ENCODE measurements around the gene GGA2. TPM values are rescaled to one million over a fixed set of nuclear protein-coding genes. Genes with fewer than 3 reads are reported as not detected.

Gene GGA2
- total RNA-seq, 2 donors from 2014 or later: 75.7 to 105 TPM

- Histone ChIP-seq H3K4me1 (replicated peaks) (no peaks in the 10 kb centered on the region), H3K36me3 (peaks cover 3 to 4% of the 10 kb centered on the region in 2 donors), H3K9me3 (no peaks in the 10 kb centered on the region), H3K27ac (no peak overlapping the region), H3K27me3 (replicated peaks; ENCODE audit: insufficient read depth) (no peaks in the 10 kb centered on the region), H3K4me3 (no peak overlapping the region)
- TF ChIP-seq POLR2A (IDR thresholded peaks at IDR 0.05) (no peak), CTCF (IDR thresholded peaks at IDR 0.05) (no peak), POLR2AphosphoS5 (IDR thresholded peaks at IDR 0.05) (no peak)
- intact Hi-C loops (cut with DNase I): no loop called here
- no peak for DNase-seq (ENCODE audit: low spot score)
- 85% methylated on average over 16 of the region's 19 CpGs for WGBS
Measured at GRCh38 chr16:23534868-23535860, 24.9 kb upstream of the GGA2 start.

GRCh38 chr16:23532448-23532847 is 22.2 kb upstream of the GGA2 start:
- Histone ChIP-seq H3K4me3 (no peak overlapping the region), H3K36me3 (peaks cover 3 to 18% of the 10 kb centered on the region in 2 donors)

GRCh38 chr16:23530062-23530461 is 19.8 kb upstream of the GGA2 start:
- no peaks in the 10 kb centered on the region for H3K27me3 ChIP-seq (replicated peaks; ENCODE audit: insufficient read depth)
- no peaks in the 10 kb centered on the region for H3K9me3 ChIP-seq
- DNase-seq (ENCODE audit: low spot score): no peak
- no peaks in the 10 kb centered on the region for H3K4me1 ChIP-seq (replicated peaks)
- H3K27ac ChIP-seq: no peak overlapping the region
- TF ChIP-seq POLR2AphosphoS5 (IDR thresholded peaks at IDR 0.05) (no peak), POLR2A (IDR thresholded peaks at IDR 0.05) (no peak), CTCF (IDR thresholded peaks at IDR 0.05) (no peak)
- no peak overlapping the region for H3K4me3 ChIP-seq
- intact Hi-C loops (cut with DNase I): no loop called here
- WGBS: 94% methylated on average over 5 of the region's 5 CpGs
- peaks cover 3 to 18% of the 10 kb centered on the region in 2 donors for H3K36me3 ChIP-seq

More at GRCh38 chr16:23532448-23532847, 22.2 kb upstream of the GGA2 start:
- WGBS: 91% methylated on average over 1 of the region's 1 CpG
- Histone ChIP-seq H3K27me3 (replicated peaks; ENCODE audit: insufficient read depth) (no peaks in the 10 kb centered on the region), H3K9me3 (no peaks in the 10 kb centered on the region), H3K4me1 (replicated peaks) (no peaks in the 10 kb centered on the region), H3K27ac (no peak overlapping the region)
- TF ChIP-seq CTCF (IDR thresholded peaks at IDR 0.05): no peak
- no peak for TF ChIP-seq POLR2AphosphoS5 (IDR thresholded peaks at IDR 0.05)
- TF ChIP-seq POLR2A (IDR thresholded peaks at IDR 0.05): no peak
- intact Hi-C loops (cut with DNase I): no loop called here
- DNase-seq (ENCODE audit: low spot score): no peak

GRCh38 chr16:23528644-23529310 is 18.5 kb upstream of the GGA2 start:
- H3K4me3 ChIP-seq: no peak overlapping the region
- no peaks in the 10 kb centered on the region for H3K27me3 ChIP-seq (replicated peaks; ENCODE audit: insufficient read depth)
- no peaks in the 10 kb centered on the region for H3K9me3 ChIP-seq
- H3K4me1 ChIP-seq (replicated peaks): no peaks in the 10 kb centered on the region
- TF ChIP-seq POLR2AphosphoS5 (IDR thresholded peaks at IDR 0.05) (no peak), POLR2A (IDR thresholded peaks at IDR 0.05) (no peak), CTCF (IDR thresholded peaks at IDR 0.05) (no peak)
- no peak for DNase-seq (ENCODE audit: low spot score)
- intact Hi-C loops (cut with DNase I): no loop called here
- WGBS: 91% methylated on average over 10 of the region's 10 CpGs
- no peak overlapping the region for H3K27ac ChIP-seq
- H3K36me3 ChIP-seq: peaks cover 3 to 15% of the 10 kb centered on the region in 2 donors
